HCT116 (cell line): ENCODE measurements around the gene NETO1.

Experiments used
- CTCF ChIP-seq, 3 experiments: fragments of 200-600 bp in 1 of 3; sonication (generic) in 1 of 3; IDR thresholded peaks in 2 of 3; conservative IDR thresholded peaks in 1 of 3; 2 replicates each; pipeline ENCODE4 v1.5.1; 2012 to 2017; ENCODE audit warnings: low read depth in 2 of 3, low read length in 2 of 3, antibody characterized with exemption in 1 of 3, borderline replicate concordance in 1 of 3, control low read depth in 1 of 3, mild to moderate bottlenecking in 1 of 3, mixed read lengths in 1 of 3, mixed run types in 1 of 3, moderate library complexity in 1 of 3; ENCODE audit not compliant: insufficient read depth in 1 of 3
- RAD21 ChIP-seq: IDR thresholded peaks from 2 replicates; pipeline ENCODE4 v1.6.1; 2012; ENCODE audit warnings: low read depth, mild to moderate bottlenecking
- TCF7L2 ChIP-seq: IDR thresholded peaks from 2 replicates; pipeline ENCODE4 v1.7.0; 2011; ENCODE audit warnings: borderline replicate concordance, inconsistent platforms; ENCODE audit not compliant: insufficient read depth, insufficient read length; ENCODE audit errors: extremely low read depth

- no peak for TF ChIP-seq RAD21
- TF ChIP-seq CTCF (IDR thresholded peaks at IDR 0.05 in 2 of 3, conservative IDR thresholded peaks at IDR 0.05 in 1 of 3; ENCODE audit: borderline replicate concordance in 1 of 3, insufficient read depth in 1 of 3, low read depth in 2 of 3, low read length in 2 of 3) = no peak
- TF ChIP-seq TCF7L2 = no peak
These were observed 68.7 kb downstream of the NETO1 start for GRCh38 chr18:72799106-72799505.
